NB4 (cell line): ENCODE data around the gene IL1R2.

Experiments
- MYC ChIP-seq: IDR thresholded peaks from 2 replicates; pipeline ENCODE4 v1.6.1; 2011; ENCODE audit warnings: low read depth, low read length
- POLR2A ChIP-seq: IDR thresholded peaks from 2 replicates; pipeline ENCODE4 v1.6.1; 2011; ENCODE audit warnings: mild to moderate bottlenecking; ENCODE audit not compliant: insufficient read length; ENCODE audit errors: extremely low read depth
- TF ChIP-seq, protein P1 (sequence below): IDR thresholded peaks from one replicate; pipeline ENCODE4 v1.5.1; 2012; ENCODE audit warnings: low read depth, low read length

DNA sequence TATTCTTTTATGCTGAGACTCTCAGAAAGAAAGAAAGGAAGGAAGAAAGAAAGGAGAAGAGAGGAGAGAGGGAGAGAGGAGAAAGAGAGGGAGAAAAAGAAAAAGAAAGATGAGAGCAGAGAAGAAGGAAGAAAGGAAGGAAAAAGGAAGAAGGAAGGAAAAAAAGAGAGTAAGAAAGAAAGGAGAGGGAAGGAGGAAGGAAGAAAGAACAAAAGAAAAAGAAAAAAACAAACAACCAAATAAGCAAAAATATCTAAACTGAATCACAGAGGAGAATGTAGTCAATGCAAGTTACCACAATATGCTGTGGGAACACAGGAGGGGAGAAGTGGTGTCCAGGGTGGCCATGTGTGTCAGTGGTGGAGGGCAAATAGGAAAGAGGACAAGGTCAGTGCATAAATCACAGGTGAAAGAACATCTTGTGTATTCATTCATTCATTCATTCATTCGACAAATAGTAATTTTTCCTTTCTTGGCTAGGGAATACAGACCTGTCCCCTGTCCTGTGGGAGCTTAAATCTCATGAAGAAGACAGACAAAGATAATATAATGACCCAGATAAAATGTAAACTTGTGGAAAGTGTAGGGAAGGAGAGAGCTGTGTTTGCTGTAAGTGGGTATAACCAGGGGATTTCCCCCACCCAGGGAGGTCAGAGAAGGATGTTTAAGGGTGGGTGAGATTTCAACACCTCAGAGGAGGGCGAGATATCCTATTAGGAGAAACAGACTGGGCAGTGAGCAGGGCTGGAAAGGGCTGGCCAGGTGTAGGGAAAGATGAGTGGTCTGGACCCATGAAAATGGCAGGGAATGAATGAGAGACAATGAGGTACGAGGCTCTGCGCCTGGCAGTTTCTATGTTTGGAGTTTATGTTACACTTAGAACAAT, 50.7 kb downstream of the IL1R2 start:
- TF ChIP-seq, protein P1, sequence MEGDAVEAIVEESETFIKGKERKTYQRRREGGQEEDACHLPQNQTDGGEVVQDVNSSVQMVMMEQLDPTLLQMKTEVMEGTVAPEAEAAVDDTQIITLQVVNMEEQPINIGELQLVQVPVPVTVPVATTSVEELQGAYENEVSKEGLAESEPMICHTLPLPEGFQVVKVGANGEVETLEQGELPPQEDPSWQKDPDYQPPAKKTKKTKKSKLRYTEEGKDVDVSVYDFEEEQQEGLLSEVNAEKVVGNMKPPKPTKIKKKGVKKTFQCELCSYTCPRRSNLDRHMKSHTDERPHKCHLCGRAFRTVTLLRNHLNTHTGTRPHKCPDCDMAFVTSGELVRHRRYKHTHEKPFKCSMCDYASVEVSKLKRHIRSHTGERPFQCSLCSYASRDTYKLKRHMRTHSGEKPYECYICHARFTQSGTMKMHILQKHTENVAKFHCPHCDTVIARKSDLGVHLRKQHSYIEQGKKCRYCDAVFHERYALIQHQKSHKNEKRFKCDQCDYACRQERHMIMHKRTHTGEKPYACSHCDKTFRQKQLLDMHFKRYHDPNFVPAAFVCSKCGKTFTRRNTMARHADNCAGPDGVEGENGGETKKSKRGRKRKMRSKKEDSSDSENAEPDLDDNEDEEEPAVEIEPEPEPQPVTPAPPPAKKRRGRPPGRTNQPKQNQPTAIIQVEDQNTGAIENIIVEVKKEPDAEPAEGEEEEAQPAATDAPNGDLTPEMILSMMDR = no peak
- TF ChIP-seq MYC = no peak
- TF ChIP-seq POLR2A = no peak
